GM12874 (cell line): Measurements from ENCODE around the gene SPINT2.

Experiments
- CTCF ChIP-seq: IDR thresholded peaks from 2 replicates; pipeline ENCODE4 v1.5.1; 2011; ENCODE audit warnings: low read depth, mild to moderate bottlenecking, control low read depth, low read length, moderate library complexity; ENCODE audit not compliant: insufficient read depth

SPINT2 gene

DNA sequence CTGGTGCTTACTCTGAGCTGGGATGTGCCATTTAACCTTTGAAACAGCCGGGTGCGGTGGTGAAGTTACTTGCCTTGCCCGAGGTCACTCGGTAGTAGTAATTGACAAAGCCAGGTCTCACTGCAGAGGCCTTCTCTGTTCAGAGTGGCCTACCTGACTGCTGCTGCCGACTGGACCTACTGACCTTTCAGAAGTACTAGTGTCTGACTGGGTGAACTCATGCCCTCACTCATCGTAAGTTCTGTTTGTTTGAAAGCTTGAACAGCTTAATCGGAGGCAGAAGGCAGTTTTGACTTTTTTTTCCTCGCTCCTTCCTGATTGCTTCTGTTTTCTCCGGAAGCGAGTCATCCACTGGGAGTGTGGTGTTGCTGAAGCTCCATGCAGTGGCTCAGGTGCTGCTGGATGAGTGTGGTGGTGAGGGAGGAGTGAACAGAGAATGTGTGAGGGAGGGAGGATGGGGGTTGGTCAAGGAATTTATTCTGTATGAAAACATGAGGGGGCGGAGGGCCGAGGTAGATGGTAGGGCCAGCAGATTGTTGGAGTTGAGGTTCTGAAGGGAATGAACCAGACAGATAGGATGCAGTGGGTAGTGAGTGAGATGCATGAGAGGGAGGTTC is 2.7 kb downstream of the SPINT2 start:
- no peak for TF ChIP-seq CTCF

DNA sequence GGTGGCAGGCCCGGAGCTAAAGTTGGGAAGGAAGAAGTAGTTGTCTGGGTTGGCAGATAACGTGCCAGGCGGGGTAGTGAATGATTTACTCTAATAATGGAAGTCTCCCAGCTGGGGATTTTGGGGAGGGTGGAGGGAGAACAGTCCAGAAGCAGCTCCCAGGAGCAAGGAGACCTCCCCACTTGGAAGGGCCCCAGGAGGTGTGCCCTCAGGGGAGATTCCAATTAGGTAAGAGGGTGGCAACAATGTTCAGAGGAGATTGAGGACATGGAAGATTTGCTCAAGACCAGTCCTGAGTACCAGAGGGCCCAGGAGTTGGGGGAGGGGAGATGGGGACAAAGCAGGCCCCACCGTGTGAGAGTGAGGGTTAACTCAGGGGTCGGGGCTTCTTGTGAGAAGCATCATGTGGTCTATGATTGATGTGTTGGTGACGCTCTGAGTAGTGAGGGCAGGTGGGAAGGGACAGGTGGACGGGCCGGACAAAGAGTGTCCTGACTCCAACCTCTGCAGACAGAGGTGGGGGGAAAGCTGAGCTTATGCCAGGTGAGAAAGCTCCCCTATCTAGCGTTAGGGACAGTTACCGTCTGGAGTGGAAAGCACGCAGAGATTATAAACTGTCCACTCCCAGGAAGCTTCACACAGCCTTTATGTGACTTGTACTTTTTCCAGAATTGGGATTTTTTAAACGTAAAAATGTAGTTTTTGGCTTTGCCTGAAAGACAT is 3.5 kb downstream of the SPINT2 start:
- TF ChIP-seq CTCF, result no peak

DNA sequence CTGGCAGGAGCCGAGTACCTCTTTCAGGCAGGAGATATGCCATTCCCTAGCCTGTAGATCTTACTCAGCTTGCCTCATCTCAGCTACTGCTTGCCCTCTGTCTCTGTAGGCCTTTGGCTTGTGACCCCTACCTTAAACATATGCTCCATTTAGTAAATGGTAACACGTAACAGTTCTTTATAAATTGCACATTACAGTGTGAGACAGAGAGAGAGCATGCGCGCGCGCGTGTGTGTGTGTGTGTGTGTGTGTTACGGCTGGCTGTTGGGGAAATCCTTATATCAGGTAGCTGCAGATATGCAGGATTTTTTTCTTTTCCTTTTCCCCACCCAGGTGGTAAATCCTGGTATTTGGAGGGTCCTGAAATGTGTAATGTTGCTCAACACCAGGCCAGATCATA is 4.2 kb downstream of the SPINT2 start:
- no peak for TF ChIP-seq CTCF

DNA sequence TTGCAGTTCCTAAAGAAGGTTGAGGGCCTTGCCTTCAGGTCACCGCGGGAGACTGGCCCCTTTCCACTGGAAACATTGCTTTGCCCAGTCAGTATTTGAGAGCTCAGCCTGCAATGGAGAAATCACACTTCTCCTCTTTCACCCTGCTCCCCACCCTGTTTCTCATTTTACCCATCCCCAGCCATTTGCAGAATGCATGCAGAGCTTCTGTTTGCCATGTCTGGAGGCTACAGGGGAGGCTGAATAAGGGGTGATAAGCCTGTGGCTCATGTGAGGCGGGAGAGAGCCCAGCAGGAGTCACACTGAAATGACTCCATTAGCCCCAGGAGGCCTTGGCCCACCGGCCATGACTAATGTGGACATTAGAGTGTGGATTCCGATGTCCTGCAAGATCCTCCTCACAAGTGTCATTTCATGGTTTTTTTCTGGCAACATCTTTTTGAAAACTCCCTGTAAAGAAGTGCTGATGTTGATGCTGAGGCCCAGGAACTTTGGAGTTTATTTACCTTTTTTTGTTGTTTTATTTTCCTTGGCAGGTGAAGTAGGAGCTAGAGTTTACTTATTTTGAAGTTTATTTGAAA is 6.3 kb downstream of the SPINT2 start:
- TF ChIP-seq CTCF, result no peak

- TF ChIP-seq CTCF, result no peak
These were observed 9.1 kb downstream of the SPINT2 start for GRCh38 chr19:38273499-38273898.

DNA sequence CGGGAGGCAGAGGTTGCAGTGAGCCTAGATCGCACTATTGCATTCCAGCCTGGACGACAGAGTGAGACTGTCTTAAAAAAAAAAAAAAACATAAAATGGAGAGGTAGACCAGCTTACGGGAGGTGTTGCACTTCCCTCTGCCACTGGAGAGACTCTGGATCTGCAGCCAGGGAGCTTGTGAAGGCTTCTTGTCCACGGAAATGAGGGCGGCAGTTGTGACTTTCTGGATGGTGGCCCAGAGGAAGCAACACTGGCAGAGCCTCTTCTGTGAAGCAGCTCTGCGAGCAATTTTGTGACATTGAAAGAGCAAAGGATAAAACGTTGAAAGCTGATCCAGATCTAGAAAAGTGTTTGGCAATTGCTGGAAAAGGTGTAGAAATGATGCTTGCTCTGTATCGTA is 10.4 kb downstream of the SPINT2 start:
- no peak for TF ChIP-seq CTCF

GRCh38 chr19:38276942-38277517 is 12.7 kb downstream of the SPINT2 start:
- no peak for TF ChIP-seq CTCF
